Keratinocyte (primary cell): ENCODE measurements around the gene EDA. TPM values are rescaled to one million over a fixed set of nuclear protein-coding genes. Genes with fewer than 3 reads are reported as not detected.

Source experiments
- DNase-seq: peaks from one replicate; pipeline ENCODE4 v3.0.0-alpha.2; 2011; ENCODE audit warnings: low read depth, missing footprints, low spot score
- FAIRE-seq: peaks from 2 replicates; lab custom pipeline; 2011; peaks lifted over from hg19 to GRCh38; lab: Jason Lieb, UNC
- H2AFZ ChIP-seq: 2 replicates; pipeline ENCODE4 v1.6.0; 2012; ENCODE audit warnings: low read length, control low read depth, inconsistent platforms; ENCODE audit not compliant: control insufficient read depth
- H3K27ac ChIP-seq: 2 replicates; pipeline ENCODE4 v1.5.1; 2011; ENCODE audit warnings: low read length; ENCODE audit not compliant: control insufficient read depth, insufficient read depth
- H3K27me3 ChIP-seq: 3 replicates; pipeline ENCODE4 v1.6.0; 2011; ENCODE audit warnings: low read length; ENCODE audit not compliant: control insufficient read depth, insufficient read depth; ENCODE audit errors: extremely low read depth
- H3K36me3 ChIP-seq, 2 experiments: 2 replicates in 1 of 2; 3 replicates in 1 of 2; pipeline ENCODE4 v1.5.1; 2011; ENCODE audit warnings: low read length in 2 of 2, mild to moderate bottlenecking in 1 of 2; ENCODE audit not compliant: control insufficient read depth in 2 of 2, insufficient read depth in 2 of 2; ENCODE audit errors: extremely low read depth in 1 of 2
- H3K4me1 ChIP-seq: 3 replicates; pipeline ENCODE4 v1.5.1; 2011; ENCODE audit warnings: low read length; ENCODE audit not compliant: control insufficient read depth, insufficient read depth; ENCODE audit errors: extremely low read depth
- H3K4me2 ChIP-seq: 3 replicates; pipeline ENCODE4 v1.6.0; 2011; ENCODE audit warnings: low read depth, low read length; ENCODE audit not compliant: control insufficient read depth, insufficient read depth; ENCODE audit errors: extremely low read depth
- H3K4me3 ChIP-seq, 3 experiments: fragments of 200-600 bp in 1 of 3; sonication (generic) in 1 of 3; 2 replicates in 2 of 3; 3 replicates in 1 of 3; pipeline ENCODE4 v1.5.1; 2011 to 2016; ENCODE audit warnings: low read length in 3 of 3, mild to moderate bottlenecking in 3 of 3, control low read depth in 2 of 3, inconsistent platforms in 1 of 3, low read depth in 1 of 3, mixed read lengths in 1 of 3, mixed run types in 1 of 3, moderate library complexity in 1 of 3; ENCODE audit not compliant: control insufficient read depth in 2 of 3, insufficient read depth in 2 of 3; ENCODE audit errors: extremely low read depth in 1 of 3
- H3K79me2 ChIP-seq: 2 replicates; pipeline ENCODE4 v1.6.0; 2012; ENCODE audit warnings: low read length; ENCODE audit not compliant: control insufficient read depth, insufficient read depth
- H3K9ac ChIP-seq: 3 replicates; pipeline ENCODE4 v1.6.0; 2011; ENCODE audit warnings: low read length; ENCODE audit not compliant: control insufficient read depth, insufficient read depth; ENCODE audit errors: extremely low read depth
- H3K9me1 ChIP-seq: 3 replicates; pipeline ENCODE4 v1.6.0; 2011; ENCODE audit warnings: low read length; ENCODE audit not compliant: control insufficient read depth, insufficient read depth; ENCODE audit errors: extremely low read depth
- H3K9me3 ChIP-seq: 2 replicates; pipeline ENCODE4 v1.5.1; 2012; ENCODE audit warnings: low read depth, low read length; ENCODE audit not compliant: control insufficient read depth
- H4K20me1 ChIP-seq: 3 replicates; pipeline ENCODE4 v1.6.0; 2011; ENCODE audit warnings: low read length; ENCODE audit not compliant: control insufficient read depth, insufficient read depth; ENCODE audit errors: extremely low read depth
- CTCF ChIP-seq, 3 experiments: IDR thresholded peaks in 1 of 3; conservative IDR thresholded peaks in 1 of 3; optimal IDR thresholded peaks in 1 of 3; 2 replicates in 2 of 3; 3 replicates in 1 of 3; pipeline versions ENCODE3 to v1.5.1; 2011; ENCODE audit warnings: low read length in 3 of 3, mild to moderate bottlenecking in 3 of 3, moderate library complexity in 2 of 3, control low read depth in 1 of 3, inconsistent platforms in 1 of 3; ENCODE audit not compliant: insufficient read depth in 2 of 3; ENCODE audit errors: extremely low read depth in 1 of 3
- EZH2 ChIP-seq: IDR thresholded peaks from one replicate; pipeline ENCODE4 v1.6.1; 2012; ENCODE audit warnings: inconsistent platforms, mild to moderate bottlenecking, low read length, moderate library complexity
- dilution Hi-C: fragments of 300-500 bp; cut with MboI; formaldehyde crosslinking; loops from one replicate; pipeline ENCODE4 v1.7.0; 2020; ENCODE audit warnings: low sequenced_read_pairs; ENCODE audit not compliant: extremely low pct_ligation_motif_present
- polyA minus RNA-seq, 3 experiments: library from RNA; depleted of rRNA, polyadenylated mRNA; stranded (reverse); fragments of >200 nt; gene quantifications; 1 replicate in 1 of 3; 2 replicates in 1 of 3; 3 replicates in 1 of 3; pipeline ENCODE4 v1.2.3, GENCODE V29; 2011
- polyA plus RNA-seq, 5 experiments: library from polyadenylated mRNA; depleted of rRNA in 3 of 5; stranded (reverse) in 3 of 5; stranded (forward) in 1 of 5; unstranded in 1 of 5; fragments of >200 nt; gene quantifications; 1 replicate in 1 of 5; 2 replicates in 3 of 5; 3 replicates in 1 of 5; pipeline versions ENCODE4 v1.2.1 to v1.2.3, GENCODE V29; 2011 to 2012; ENCODE audit warnings: missing spikeins in 2 of 5, low read depth in 1 of 5, low replicate concordance in 1 of 5

The EDA gene
- polyA plus RNA-seq (0.72 to 1.1 TPM (median 0.75 TPM) in 3 replicates), polyA minus RNA-seq (0.82 to 2.2 TPM (median 1.3 TPM) in 3 replicates)
- 0.24 TPM for polyA plus RNA-seq (2011; ENCODE audit: low read depth)
- 0.68 and 0.74 TPM in 2 replicates for polyA plus RNA-seq (2011; cell fraction: cytosol; rRNA removed)
- polyA plus RNA-seq (2011; cell fraction: nucleus; rRNA removed), result 1.5 and 1.8 TPM in 2 replicates
- 0.76 and 0.80 TPM in 2 replicates for polyA plus RNA-seq (2012; ENCODE audit: low replicate concordance)
- polyA minus RNA-seq (2011; cell fraction: cytosol; rRNA and poly(A)+ RNA removed), result 0.58 TPM
- 2.7 and 3.9 TPM in 2 replicates for polyA minus RNA-seq (2011; cell fraction: nucleus; rRNA and poly(A)+ RNA removed)

- DNase-seq (no peak), FAIRE-seq (no peak)
- H2AFZ ChIP-seq, result peak within 1 kb of the TSS; percentile 65
- dilution Hi-C loops, result no loop called here
- H3K36me3 ChIP-seq, result no peaks in the 10 kb centered on the region
- H3K9me1 ChIP-seq, result no peaks in the 10 kb centered on the region
- H3K4me1 ChIP-seq, result peaks cover 5% of the 10 kb centered on the region
- H3K4me2 ChIP-seq, result peak within 1 kb of the TSS; percentile 70
- no peak within 1 kb of the TSS for H3K9ac ChIP-seq
- no peaks in the 10 kb centered on the region for H3K9me3 ChIP-seq
- no peaks in the 10 kb centered on the region for H4K20me1 ChIP-seq
- no peak within 1 kb of the TSS for H3K27ac ChIP-seq
- H3K27me3 ChIP-seq, result no peaks in the 10 kb centered on the region
- H3K79me2 ChIP-seq, result no peaks in the 10 kb centered on the region
- TF ChIP-seq CTCF (optimal IDR thresholded peaks at IDR 0.05 in 1 of 3, IDR thresholded peaks at IDR 0.05 in 1 of 3, conservative IDR thresholded peaks at IDR 0.05 in 1 of 3; ENCODE audit: extremely low read depth in 1 of 3, insufficient read depth in 2 of 3, low read length in 3 of 3) (no peak), EZH2 (no peak)
- H3K4me3 ChIP-seq, result peak within 1 kb of the TSS; percentile 47 to 57 (median 52)
Measured at GRCh38 chrX:69615779-69616456, at the start of gene EDA. EDA (plus strand) TSS chrX:69616113.

GRCh38 chrX:69568828-69569227 is 47.1 kb upstream of the EDA start:
- Histone ChIP-seq H3K79me2 (no peaks in the 10 kb centered on the region), H2AFZ (no peak overlapping the region), H4K20me1 (no peaks in the 10 kb centered on the region), H3K4me2 (no peak overlapping the region), H3K9me3 (no peaks in the 10 kb centered on the region), H3K9me1 (no peaks in the 10 kb centered on the region), H3K9ac (no peak overlapping the region), H3K27me3 (no peaks in the 10 kb centered on the region), H3K4me1 (peaks cover 8% of the 10 kb centered on the region), H3K4me3 (no peak overlapping the region), H3K27ac (no peak overlapping the region), H3K36me3 (no peaks in the 10 kb centered on the region)
- dilution Hi-C loops, result no loop called here
- DNase-seq, result no peak
- TF ChIP-seq EZH2 (no peak), CTCF (optimal IDR thresholded peaks at IDR 0.05 in 1 of 3, IDR thresholded peaks at IDR 0.05 in 1 of 3, conservative IDR thresholded peaks at IDR 0.05 in 1 of 3; ENCODE audit: extremely low read depth in 1 of 3, insufficient read depth in 2 of 3, low read length in 3 of 3) (no peak)
- no peak for FAIRE-seq
